Cerebellar cortex (tissue), 1 donor: Measurements from ENCODE around the gene YAP1.

ENCODE experiments used
- DNase-seq: peaks from one replicate; pipeline ENCODE4 v3.0.0-alpha.2; 2015; ENCODE audit warnings: low spot score

The YAP1 gene

GRCh38 chr11:102280245-102280833 is 170.1 kb downstream of the YAP1 start:
- no peak for DNase-seq
